Natural killer cell (primary cell): Measurements from ENCODE around the gene TSPAN11. TPM values are rescaled to one million over a fixed set of nuclear protein-coding genes. Genes with fewer than 3 reads are reported as not detected.

ENCODE experiments used
- ATAC-seq, 3 donors: fragments of 150-1000 bp in 2 of 3; fragments of 200-7000 bp in 1 of 3; cut with Tn5 transposase; 1 replicate in 1 of 3; 2 replicates in 2 of 3; pipeline ENCODE4 v1.10.0; 2021; ENCODE audit warnings: mild to moderate bottlenecking in 2 of 3, moderate library complexity in 2 of 3
- DNase-seq, 2 donors: peaks; one replicate each; pipeline versions ENCODE4 v3.0.0 to v3.0.0-alpha.2; 2013 to 2021; ENCODE audit warnings: mixed read lengths in 1 of 2
- H3K27ac ChIP-seq: one replicate; pipeline ENCODE4 v1.5.1; 2013; ENCODE audit warnings: mild to moderate bottlenecking, low read length
- H3K27me3 ChIP-seq: one replicate; pipeline ENCODE4 v1.6.1; 2013; ENCODE audit warnings: low read length; ENCODE audit not compliant: control insufficient read depth, insufficient read depth
- H3K36me3 ChIP-seq: one replicate; pipeline ENCODE4 v1.6.1; 2013; ENCODE audit warnings: low read length; ENCODE audit not compliant: control insufficient read depth, insufficient read depth
- H3K4me1 ChIP-seq: one replicate; pipeline ENCODE4 v1.6.1; 2013; ENCODE audit warnings: low read length; ENCODE audit not compliant: control insufficient read depth, insufficient read depth
- H3K4me3 ChIP-seq: one replicate; pipeline ENCODE4 v1.5.1; 2013; ENCODE audit warnings: low read length
- H3K9me3 ChIP-seq: one replicate; pipeline ENCODE4 v1.6.1; 2013; ENCODE audit warnings: low read length; ENCODE audit not compliant: control insufficient read depth, insufficient read depth
- H3K27ac Mint-ChIP-seq, 2 donors: one replicate each; pipeline ENCODE4 v1.8.0; 2022; ENCODE audit warnings: mild to moderate bottlenecking in 2 of 2, mixed read lengths in 2 of 2, moderate library complexity in 1 of 2
- H3K27me3 Mint-ChIP-seq, 2 donors: one replicate each; pipeline ENCODE4 v1.8.0; 2022; ENCODE audit warnings: low read depth in 2 of 2, mixed read lengths in 2 of 2
- H3K36me3 Mint-ChIP-seq: one replicate; pipeline ENCODE4 v1.8.0; 2022; ENCODE audit warnings: mixed read lengths
- H3K4me1 Mint-ChIP-seq, 2 donors: one replicate each; pipeline ENCODE4 v1.8.0; 2022; ENCODE audit warnings: mixed read lengths in 2 of 2
- H3K4me3 Mint-ChIP-seq: one replicate; pipeline ENCODE4 v1.8.0; 2022; ENCODE audit warnings: mild to moderate bottlenecking, moderate library complexity, mixed read lengths
- H3K9me3 Mint-ChIP-seq, 2 donors: one replicate each; pipeline ENCODE4 v1.8.0; 2022; ENCODE audit warnings: mixed read lengths in 2 of 2
- WGBS: methylation state at CpG from one replicate; pipeline ENCODE4 v1.1.7; 2013; ENCODE audit warnings: missing lambda C conversion rate; ENCODE audit not compliant: insufficient coverage; 5-methylcytosine and 5-hydroxymethylcytosine counted together
- intact Hi-C: fragments of 100-400 bp; cut with micrococcal nuclease; formaldehyde crosslinking; loops from one replicate; pipeline ENCODE4 v1.14.2; 2022
- total RNA-seq, 4 donors: library from RNA; stranded (reverse); fragments of 120-200 nt in 1 of 4; gene quantifications; one replicate each; pipeline versions ENCODE4 v1.2.3 to v1.2.4, GENCODE V29; 2013 to 2022
- TF ChIP-seq, protein P1 (sequence below): fragments of 200-600 bp; IDR thresholded peaks from one replicate; pipeline ENCODE4 v1.8.0; 2022; ENCODE audit warnings: antibody characterized with exemption

TSPAN11 gene
- total RNA-seq, 3 donors from 2014 or later (not counting 1 experiment from before 2014, with no cell fraction given) = not detected

DNA sequence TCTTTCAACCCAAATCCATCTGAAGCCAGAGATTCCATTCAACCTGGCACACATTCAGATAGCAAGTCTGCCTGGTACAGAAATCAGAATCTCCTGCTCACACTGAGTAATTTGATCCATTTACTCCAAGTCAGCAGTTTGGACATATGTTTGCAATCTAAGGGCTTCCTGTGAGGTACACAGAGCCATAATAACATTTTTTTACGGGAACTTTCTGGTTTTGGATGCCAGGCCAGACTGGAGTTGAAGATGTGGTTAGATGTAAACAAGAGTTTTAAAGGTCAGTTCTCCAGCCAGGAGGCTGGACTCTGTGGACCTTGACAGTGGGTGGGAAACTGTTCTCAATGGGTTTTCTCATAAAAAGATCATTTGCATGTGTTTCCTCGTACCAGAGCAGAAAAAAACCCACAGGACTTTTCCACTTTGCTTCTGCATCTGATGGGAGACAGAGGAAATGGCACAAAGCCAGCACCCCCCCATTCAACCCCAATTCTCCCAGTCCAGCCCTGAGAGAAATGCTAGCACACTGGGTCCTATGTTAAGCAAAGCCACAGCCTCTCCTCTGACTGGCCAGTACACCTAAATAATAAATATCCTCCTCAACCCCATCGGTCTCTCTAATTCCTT is 17.7 kb upstream of the TSPAN11 start:
- H3K27ac Mint-ChIP-seq = no peak overlapping the region
- Histone ChIP-seq H3K27me3 (no peaks in the 10 kb centered on the region), H3K4me1 (no peaks in the 10 kb centered on the region), H3K4me3 (no peak overlapping the region), H3K9me3 (no peaks in the 10 kb centered on the region), H3K36me3 (no peaks in the 10 kb centered on the region), H3K27ac (no peak overlapping the region)
- H3K4me3 Mint-ChIP-seq = no peak overlapping the region
- no peaks in the 10 kb centered on the region for H3K36me3 Mint-ChIP-seq
- no peak for ATAC-seq
- peaks cover 7 to 9% of the 10 kb centered on the region in 2 donors for H3K27me3 Mint-ChIP-seq
- intact Hi-C loops = no loop called here
- TF ChIP-seq, protein P1, sequence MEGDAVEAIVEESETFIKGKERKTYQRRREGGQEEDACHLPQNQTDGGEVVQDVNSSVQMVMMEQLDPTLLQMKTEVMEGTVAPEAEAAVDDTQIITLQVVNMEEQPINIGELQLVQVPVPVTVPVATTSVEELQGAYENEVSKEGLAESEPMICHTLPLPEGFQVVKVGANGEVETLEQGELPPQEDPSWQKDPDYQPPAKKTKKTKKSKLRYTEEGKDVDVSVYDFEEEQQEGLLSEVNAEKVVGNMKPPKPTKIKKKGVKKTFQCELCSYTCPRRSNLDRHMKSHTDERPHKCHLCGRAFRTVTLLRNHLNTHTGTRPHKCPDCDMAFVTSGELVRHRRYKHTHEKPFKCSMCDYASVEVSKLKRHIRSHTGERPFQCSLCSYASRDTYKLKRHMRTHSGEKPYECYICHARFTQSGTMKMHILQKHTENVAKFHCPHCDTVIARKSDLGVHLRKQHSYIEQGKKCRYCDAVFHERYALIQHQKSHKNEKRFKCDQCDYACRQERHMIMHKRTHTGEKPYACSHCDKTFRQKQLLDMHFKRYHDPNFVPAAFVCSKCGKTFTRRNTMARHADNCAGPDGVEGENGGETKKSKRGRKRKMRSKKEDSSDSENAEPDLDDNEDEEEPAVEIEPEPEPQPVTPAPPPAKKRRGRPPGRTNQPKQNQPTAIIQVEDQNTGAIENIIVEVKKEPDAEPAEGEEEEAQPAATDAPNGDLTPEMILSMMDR = no peak
- DNase-seq = no peak
- H3K9me3 Mint-ChIP-seq = no peaks in the 10 kb centered on the region
- WGBS = 67% methylated on average over 3 of the region's 3 CpGs
- H3K4me1 Mint-ChIP-seq = no peaks in the 10 kb centered on the region

DNA sequence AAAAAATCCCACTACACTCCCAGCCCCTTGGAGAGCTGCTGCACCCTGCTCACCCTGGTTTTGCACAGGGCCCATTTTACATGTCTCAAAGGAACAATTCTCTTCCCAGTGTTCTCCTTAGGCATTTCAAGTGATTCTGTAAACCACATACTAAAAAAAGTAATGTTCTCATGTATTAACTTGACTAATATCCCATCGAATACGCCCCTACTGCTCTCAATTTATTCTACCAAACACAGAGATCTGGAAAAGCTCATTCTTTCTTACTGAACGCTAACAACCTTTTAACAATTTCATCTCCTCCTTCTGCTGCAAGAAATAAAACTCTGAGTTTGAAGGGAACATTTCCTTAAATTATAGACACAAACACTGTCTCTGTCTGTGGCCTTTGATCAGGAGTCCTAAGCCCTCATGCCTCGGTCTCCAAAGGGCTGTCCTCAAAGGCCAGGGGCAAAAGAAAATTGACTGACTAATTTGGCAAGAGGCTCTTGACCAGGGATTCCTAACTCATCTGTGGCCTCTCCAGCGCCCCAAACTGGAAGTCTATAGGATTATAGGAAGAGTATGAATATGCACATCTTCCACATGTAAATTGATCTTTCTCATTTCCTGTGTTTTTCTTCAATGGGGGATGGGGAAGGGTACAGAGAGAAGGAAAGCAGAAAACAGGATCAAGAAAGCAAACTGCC is 17.1 kb upstream of the TSPAN11 start:
- WGBS = 75% methylated on average over 5 of the region's 5 CpGs
- H3K9me3 ChIP-seq = no peaks in the 10 kb centered on the region
- H3K36me3 ChIP-seq = no peaks in the 10 kb centered on the region
- no peak for DNase-seq
- Mint-ChIP-seq H3K27ac (no peak overlapping the region), H3K36me3 (no peaks in the 10 kb centered on the region), H3K9me3 (no peaks in the 10 kb centered on the region), H3K4me3 (no peak overlapping the region), H3K4me1 (no peaks in the 10 kb centered on the region), H3K27me3 (peaks cover 7 to 9% of the 10 kb centered on the region in 2 donors)
- ATAC-seq = no peak
- TF ChIP-seq, protein P1 = no peak
- no peaks in the 10 kb centered on the region for H3K4me1 ChIP-seq
- no peak overlapping the region for H3K4me3 ChIP-seq
- no peak overlapping the region for H3K27ac ChIP-seq
- intact Hi-C loops = no loop called here
- H3K27me3 ChIP-seq = no peaks in the 10 kb centered on the region

DNA sequence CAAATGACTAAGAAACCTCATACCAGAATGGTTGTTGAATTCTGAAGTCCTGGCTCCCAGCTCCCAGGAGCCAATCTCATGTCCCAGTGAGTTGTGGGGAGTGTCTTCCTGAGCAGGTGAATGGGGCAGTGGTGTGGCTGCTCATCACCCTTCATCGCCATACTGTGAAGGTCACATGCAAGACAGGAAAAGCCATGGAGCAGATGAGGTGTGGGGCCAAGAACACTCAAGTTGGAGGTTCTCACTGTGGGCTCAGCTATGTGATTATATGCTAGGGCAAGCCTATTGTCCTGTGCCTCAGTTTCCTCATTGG is 16.6 kb upstream of the TSPAN11 start:
- Mint-ChIP-seq H3K27ac (no peak overlapping the region), H3K4me1 (no peaks in the 10 kb centered on the region), H3K4me3 (no peak overlapping the region), H3K9me3 (no peaks in the 10 kb centered on the region), H3K36me3 (no peaks in the 10 kb centered on the region), H3K27me3 (peaks cover 7 to 9% of the 10 kb centered on the region in 2 donors)
- intact Hi-C loops = no loop called here
- Histone ChIP-seq H3K27me3 (no peaks in the 10 kb centered on the region), H3K9me3 (no peaks in the 10 kb centered on the region), H3K4me3 (no peak overlapping the region), H3K4me1 (no peaks in the 10 kb centered on the region), H3K27ac (no peak overlapping the region), H3K36me3 (no peaks in the 10 kb centered on the region)
- TF ChIP-seq, protein P1 = no peak
- ATAC-seq = no peak
- no peak for DNase-seq
- WGBS = 100% methylated on average over 1 of the region's 1 CpG

DNA sequence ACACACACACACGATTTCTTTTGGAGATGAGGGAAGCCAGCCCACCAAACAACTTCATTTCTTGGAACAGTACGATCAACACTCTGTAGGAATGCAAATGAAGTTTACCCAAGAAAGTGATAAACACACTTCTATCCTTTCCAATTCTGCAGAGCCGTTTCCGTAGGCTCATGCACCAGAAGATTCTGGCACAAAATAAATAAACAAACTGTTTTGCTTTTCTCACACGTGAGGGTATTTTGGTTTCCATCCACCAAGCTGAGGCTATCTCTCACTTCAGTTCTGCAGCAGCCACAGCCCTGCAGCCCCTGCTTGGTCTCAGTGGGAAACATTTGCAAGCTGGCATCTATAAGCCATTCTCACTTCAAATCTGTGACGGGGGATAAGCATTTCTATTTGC is 15.3 kb upstream of the TSPAN11 start:
- Histone ChIP-seq H3K4me1 (no peaks in the 10 kb centered on the region), H3K36me3 (no peaks in the 10 kb centered on the region), H3K4me3 (no peak overlapping the region), H3K27me3 (no peaks in the 10 kb centered on the region), H3K9me3 (no peaks in the 10 kb centered on the region), H3K27ac (no peak overlapping the region)
- no peak for DNase-seq
- Mint-ChIP-seq H3K36me3 (no peaks in the 10 kb centered on the region), H3K27me3 (peaks cover 7 to 9% of the 10 kb centered on the region in 2 donors), H3K4me1 (no peaks in the 10 kb centered on the region), H3K9me3 (no peaks in the 10 kb centered on the region), H3K4me3 (no peak overlapping the region), H3K27ac (no peak overlapping the region)
- 84% methylated on average over 6 of the region's 6 CpGs for WGBS
- TF ChIP-seq, protein P1 = no peak
- intact Hi-C loops = no loop called here
- ATAC-seq = no peak
